CD4-positive, CD25-positive, alpha-beta regulatory T cell (primary cell): Measurements from ENCODE around the gene SLC4A1AP. TPM values are rescaled to one million over a fixed set of nuclear protein-coding genes. Genes with fewer than 3 reads are reported as not detected.
A peak's percentile ranks its signal among the peaks of the same experiment; 100 is the strongest.

Experiments used
- ATAC-seq, 2 donors: fragments of 150-1000 bp; cut with Tn5 transposase; one replicate each; pipeline ENCODE4 v1.10.0; 2021; ENCODE audit warnings: low read depth in 2 of 2, moderate number of reproducible peaks in 2 of 2, moderate library complexity in 1 of 2
- DNase-seq, 3 donors: peaks; one replicate each; pipeline versions ENCODE4 v3.0.0 to v3.0.0-alpha.2; 2012 to 2022; ENCODE audit warnings: mixed read lengths in 1 of 3
- H3K27ac ChIP-seq: one replicate; pipeline ENCODE4 v1.7.0; 2013; ENCODE audit warnings: mild to moderate bottlenecking, low read length; ENCODE audit not compliant: insufficient read depth, poor library complexity, severe bottlenecking
- H3K27me3 ChIP-seq: one replicate; pipeline ENCODE4 v1.7.0; 2013; ENCODE audit warnings: low read length; ENCODE audit not compliant: control insufficient read depth, insufficient read depth
- H3K36me3 ChIP-seq: one replicate; pipeline ENCODE4 v1.7.0; 2013; ENCODE audit warnings: mild to moderate bottlenecking, low read length, moderate library complexity; ENCODE audit not compliant: control insufficient read depth, insufficient read depth
- H3K4me1 ChIP-seq: 2 replicates; pipeline ENCODE4 v1.7.0; 2013; ENCODE audit warnings: mild to moderate bottlenecking, low read length; ENCODE audit not compliant: insufficient read depth, control insufficient read depth, poor library complexity, severe bottlenecking
- H3K4me3 ChIP-seq: one replicate; pipeline ENCODE4 v1.7.0; 2013; ENCODE audit warnings: low read depth, mild to moderate bottlenecking, low read length, moderate library complexity
- H3K9me3 ChIP-seq, 2 experiments: 1 replicate in 1 of 2; 2 replicates in 1 of 2; pipeline ENCODE4 v1.7.0; 2013; ENCODE audit warnings: low read length in 2 of 2, mild to moderate bottlenecking in 1 of 2, moderate library complexity in 1 of 2; ENCODE audit not compliant: control insufficient read depth in 2 of 2
- H3K27ac Mint-ChIP-seq, 3 donors: one replicate each; pipeline ENCODE4 v1.8.0; 2020 to 2022; ENCODE audit warnings: mild to moderate bottlenecking in 3 of 3, mixed read lengths in 3 of 3, moderate library complexity in 2 of 3
- H3K27me3 Mint-ChIP-seq: one replicate; pipeline ENCODE4 v1.8.0; 2022; ENCODE audit warnings: mild to moderate bottlenecking, mixed read lengths
- H3K36me3 Mint-ChIP-seq: one replicate; pipeline ENCODE4 v1.8.0; 2020; ENCODE audit warnings: mixed read lengths
- H3K4me1 Mint-ChIP-seq, 4 donors: one replicate each; pipeline ENCODE4 v1.8.0; 2020 to 2022; ENCODE audit warnings: mixed read lengths in 4 of 4, mild to moderate bottlenecking in 1 of 4
- H3K4me3 Mint-ChIP-seq, 4 donors: one replicate each; pipeline ENCODE4 v1.8.0; 2020 to 2022; ENCODE audit warnings: mild to moderate bottlenecking in 4 of 4, mixed read lengths in 4 of 4, moderate library complexity in 3 of 4
- H3K9me3 Mint-ChIP-seq, 7 donors: one replicate each; pipeline ENCODE4 v1.8.0; 2020 to 2022; ENCODE audit warnings: mixed read lengths in 7 of 7, mild to moderate bottlenecking in 3 of 7, moderate library complexity in 2 of 7
- polyA plus RNA-seq, 4 donors: library from polyadenylated mRNA; unstranded; fragments of 300-500 nt; fragmentation: Illumina TruSeq; gene quantifications; one replicate each; pipeline ENCODE4 v1.2.3, GENCODE V29; 2021
- total RNA-seq: library from RNA; stranded (reverse); gene quantifications from one replicate; pipeline ENCODE4 v1.2.3, GENCODE V29; 2022

SLC4A1AP gene
- total and polyA plus RNA-seq, 5 donors from 2014 or later: 20.8 to 28.3 (median 25.3) TPM

GRCh38 chr2:27727257-27727656, 63.6 kb downstream of the SLC4A1AP start:
- peaks cover 0 to 1% (median 0%) of the 10 kb centered on the region in 7 donors for H3K9me3 Mint-ChIP-seq
- H3K4me3 ChIP-seq: no peak overlapping the region
- H3K4me1 Mint-ChIP-seq: peaks cover 0 to 11% (median 4%) of the 10 kb centered on the region in 4 donors
- no peaks in the 10 kb centered on the region for H3K9me3 ChIP-seq
- no peaks in the 10 kb centered on the region for H3K27me3 Mint-ChIP-seq
- H3K36me3 Mint-ChIP-seq: no peaks in the 10 kb centered on the region
- H3K4me3 Mint-ChIP-seq: peak overlapping the region in 1 of 4 donors; percentile 2
- H3K4me1 ChIP-seq: no peaks in the 10 kb centered on the region
- H3K27me3 ChIP-seq: no peaks in the 10 kb centered on the region
- no peak for DNase-seq
- ATAC-seq: no peak
- no peaks in the 10 kb centered on the region for H3K36me3 ChIP-seq
- no peak overlapping the region for H3K27ac Mint-ChIP-seq
- no peak overlapping the region for H3K27ac ChIP-seq

DNA sequence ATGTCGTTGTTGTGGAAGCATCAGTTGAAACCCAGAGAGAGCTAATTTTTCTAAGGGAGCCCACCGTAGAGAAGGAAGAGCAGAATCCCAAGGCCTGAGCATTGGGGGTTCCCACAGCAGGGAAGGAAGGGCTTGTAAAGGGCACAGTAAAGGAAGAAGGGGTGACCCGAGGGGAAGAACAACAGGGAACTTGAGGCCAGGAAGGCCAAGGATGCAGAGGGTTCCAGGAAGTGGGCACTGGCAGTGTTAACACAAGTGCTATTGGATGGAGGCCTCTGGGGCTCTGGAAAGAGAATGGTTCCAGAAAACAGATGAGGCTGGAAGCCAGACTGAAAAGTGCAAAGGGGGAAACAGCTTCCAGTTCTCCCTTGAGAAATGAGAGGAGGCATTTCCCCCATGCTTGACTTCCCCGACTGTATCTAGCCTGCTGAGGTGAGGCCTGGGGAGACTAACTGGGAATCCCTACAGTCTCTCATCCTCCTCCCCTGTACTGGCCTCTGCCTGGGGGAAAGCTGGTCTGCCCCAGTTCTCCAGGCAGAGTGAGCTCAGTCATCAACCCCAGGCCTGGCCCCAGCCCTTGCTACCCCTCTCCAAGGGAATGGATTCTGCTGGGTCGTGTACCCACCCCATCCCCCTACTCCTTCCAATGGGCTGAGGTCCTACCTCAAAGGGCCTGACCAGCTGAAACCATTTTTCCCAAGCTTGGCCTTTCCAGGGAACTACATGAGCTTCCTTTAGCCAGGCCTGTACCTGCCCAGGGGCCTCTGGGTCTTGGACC, 64.6 kb downstream of the SLC4A1AP start:
- no peaks in the 10 kb centered on the region for H3K36me3 ChIP-seq
- DNase-seq (no peak), ATAC-seq (no peak)
- Mint-ChIP-seq H3K27me3 (no peaks in the 10 kb centered on the region), H3K4me3 (no peak overlapping the region), H3K36me3 (no peaks in the 10 kb centered on the region), H3K4me1 (peaks cover 0 to 11% (median 4%) of the 10 kb centered on the region in 4 donors), H3K27ac (no peak overlapping the region), H3K9me3 (peaks cover 0 to 1% (median 0%) of the 10 kb centered on the region in 7 donors)
- no peaks in the 10 kb centered on the region for H3K27me3 ChIP-seq
- no peaks in the 10 kb centered on the region for H3K9me3 ChIP-seq
- H3K4me3 ChIP-seq: no peak overlapping the region
- H3K4me1 ChIP-seq: no peaks in the 10 kb centered on the region
- H3K27ac ChIP-seq: no peak overlapping the region

DNA sequence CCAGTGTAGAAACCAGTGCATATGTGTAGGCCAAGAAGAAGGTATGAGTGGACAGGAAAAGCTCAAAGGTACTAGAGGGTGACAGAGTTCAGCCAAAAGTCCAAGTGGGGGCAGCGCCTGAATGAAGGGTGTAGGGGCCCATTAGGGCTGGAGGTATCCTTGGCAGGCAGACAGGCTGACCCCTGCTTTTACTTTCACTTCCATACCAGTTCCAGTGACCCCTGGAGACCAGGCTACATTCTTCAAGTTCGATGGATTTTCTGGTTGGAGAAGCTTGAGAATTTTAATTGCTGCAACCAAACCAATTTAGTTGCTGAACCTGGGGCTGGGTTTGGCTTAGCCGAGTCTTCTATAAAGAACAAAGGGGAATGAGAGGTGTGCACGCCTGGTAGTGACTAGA, 65.5 kb downstream of the SLC4A1AP start:
- peaks cover 0 to 1% (median 0%) of the 10 kb centered on the region in 7 donors for H3K9me3 Mint-ChIP-seq
- H3K27me3 Mint-ChIP-seq: no peaks in the 10 kb centered on the region
- no peaks in the 10 kb centered on the region for H3K36me3 Mint-ChIP-seq
- DNase-seq: no peak
- peak overlapping the region in 1 of 3 donors; percentile 49 for H3K27ac Mint-ChIP-seq
- Histone ChIP-seq H3K27ac (no peak overlapping the region), H3K27me3 (no peaks in the 10 kb centered on the region), H3K36me3 (no peaks in the 10 kb centered on the region), H3K4me1 (no peaks in the 10 kb centered on the region), H3K9me3 (no peaks in the 10 kb centered on the region), H3K4me3 (no peak overlapping the region)
- H3K4me1 Mint-ChIP-seq: peaks cover 0 to 11% (median 4%) of the 10 kb centered on the region in 4 donors
- H3K4me3 Mint-ChIP-seq: no peak overlapping the region
- ATAC-seq: no peak

- no peak for DNase-seq
- Histone ChIP-seq H3K27ac (no peak overlapping the region), H3K36me3 (no peaks in the 10 kb centered on the region), H3K9me3 (no peaks in the 10 kb centered on the region), H3K4me3 (no peak overlapping the region), H3K27me3 (no peaks in the 10 kb centered on the region), H3K4me1 (no peaks in the 10 kb centered on the region)
- no peaks in the 10 kb centered on the region for H3K36me3 Mint-ChIP-seq
- ATAC-seq: no peak
- H3K4me3 Mint-ChIP-seq: no peak overlapping the region
- H3K27ac Mint-ChIP-seq: no peak overlapping the region
- H3K4me1 Mint-ChIP-seq: peaks cover 0 to 13% (median 4%) of the 10 kb centered on the region in 4 donors
- no peaks in the 10 kb centered on the region for H3K27me3 Mint-ChIP-seq
- H3K9me3 Mint-ChIP-seq: peaks cover 0 to 1% (median 0%) of the 10 kb centered on the region in 7 donors
Observed at GRCh38 chr2:27729614-27730013, 65.9 kb downstream of the SLC4A1AP start.

DNA sequence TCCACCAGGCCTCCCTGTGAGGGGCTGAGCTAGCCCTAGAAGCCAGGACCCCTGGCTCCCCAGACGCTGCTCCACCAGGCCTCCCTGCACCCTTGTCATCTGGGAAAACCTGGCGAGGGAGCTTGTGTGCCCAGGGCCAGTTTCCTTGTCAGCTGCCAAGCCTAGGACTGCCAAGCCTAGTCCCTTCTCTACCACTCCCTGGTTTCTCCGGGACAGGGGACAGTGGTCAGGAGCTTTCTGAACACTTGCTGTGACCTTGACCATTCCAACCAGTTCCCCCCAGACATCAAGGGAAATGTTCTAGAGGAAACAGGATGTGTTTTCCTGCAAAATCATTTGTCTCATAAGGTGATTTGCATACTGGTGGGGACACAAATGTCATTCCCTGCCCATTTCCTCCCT, 66.6 kb downstream of the SLC4A1AP start:
- peaks cover 3% of the 10 kb centered on the region for H3K4me1 ChIP-seq
- H3K27me3 ChIP-seq: no peaks in the 10 kb centered on the region
- H3K4me3 ChIP-seq: no peak overlapping the region
- Mint-ChIP-seq H3K27ac (no peak overlapping the region), H3K4me3 (no peak overlapping the region), H3K27me3 (no peaks in the 10 kb centered on the region), H3K9me3 (no peaks in the 10 kb centered on the region), H3K36me3 (no peaks in the 10 kb centered on the region), H3K4me1 (peaks cover 0 to 17% (median 4%) of the 10 kb centered on the region in 4 donors)
- H3K9me3 ChIP-seq: no peaks in the 10 kb centered on the region
- no peak for ATAC-seq
- DNase-seq: no peak
- no peaks in the 10 kb centered on the region for H3K36me3 ChIP-seq
- H3K27ac ChIP-seq: no peak overlapping the region

GRCh38 chr2:27730980-27731691, 67.4 kb downstream of the SLC4A1AP start:
- no peaks in the 10 kb centered on the region for H3K9me3 ChIP-seq
- Mint-ChIP-seq H3K27me3 (no peaks in the 10 kb centered on the region), H3K4me3 (no peak overlapping the region), H3K36me3 (no peaks in the 10 kb centered on the region), H3K9me3 (no peaks in the 10 kb centered on the region), H3K4me1 (peaks cover 0 to 22% (median 5%) of the 10 kb centered on the region in 4 donors), H3K27ac (peak overlapping the region in 1 of 3 donors; percentile 12)
- no peaks in the 10 kb centered on the region for H3K27me3 ChIP-seq
- no peak overlapping the region for H3K27ac ChIP-seq
- ATAC-seq: no peak
- H3K4me1 ChIP-seq: peaks cover 11% of the 10 kb centered on the region
- H3K36me3 ChIP-seq: no peaks in the 10 kb centered on the region
- DNase-seq: no peak
- no peak overlapping the region for H3K4me3 ChIP-seq

GRCh38 chr2:27734305-27734704, 70.6 kb downstream of the SLC4A1AP start:
- H3K27me3 Mint-ChIP-seq: no peaks in the 10 kb centered on the region
- peak overlapping the region in 1 of 3 donors; percentile 86 for H3K27ac Mint-ChIP-seq
- H3K36me3 Mint-ChIP-seq: no peaks in the 10 kb centered on the region
- ATAC-seq: no peak
- no peak overlapping the region for H3K4me3 ChIP-seq
- no peak for DNase-seq
- no peaks in the 10 kb centered on the region for H3K36me3 ChIP-seq
- H3K4me3 Mint-ChIP-seq: peak overlapping the region; percentile 6 to 66 (median 42)
- peaks cover 0 to 17% (median 7%) of the 10 kb centered on the region in 4 donors for H3K4me1 Mint-ChIP-seq
- peaks cover 11% of the 10 kb centered on the region for H3K4me1 ChIP-seq
- H3K27ac ChIP-seq: no peak overlapping the region
- H3K27me3 ChIP-seq: no peaks in the 10 kb centered on the region
- no peaks in the 10 kb centered on the region for H3K9me3 ChIP-seq
- peaks cover 0 to 1% (median 0%) of the 10 kb centered on the region in 7 donors for H3K9me3 Mint-ChIP-seq
